A673 (cell line): Measurements from ENCODE around the gene SDK1. TPM values are rescaled to one million over a fixed set of nuclear protein-coding genes. Genes with fewer than 3 reads are reported as not detected.

Experiments used
- BruUV-seq: library from RNA; stranded (reverse); fragments of 400-500 nt; replicated peaks from 2 replicates; lab custom pipeline; 2021; lab: Mats Ljungman, UMichigan
- CTCF ChIA-PET: fragments of 300-600 bp; sonication (Branson Sonifier 250); formaldehyde crosslinking; loops from one replicate; lab custom pipeline; 2022; ENCODE audit warnings: antibody characterized with exemption; lab: Charles Lee
- POLR2A ChIA-PET: fragments of 300-600 bp; sonication (Branson Sonifier 250); formaldehyde crosslinking; loops from one replicate; lab custom pipeline; 2022; ENCODE audit warnings: antibody characterized with exemption; ENCODE audit not compliant: low non-redundant PET; lab: Charles Lee
- DNase-seq: peaks from one replicate; pipeline ENCODE4 v3.0.0-alpha.2; 2015; ENCODE audit warnings: low spot score
- H3K27ac ChIP-seq: fragments of 200-600 bp; sonication (generic); 2 replicates; pipeline ENCODE4 v1.5.1; 2016; ENCODE audit warnings: mixed run types, low read depth, mild to moderate bottlenecking, mixed read lengths, antibody characterized with exemption, low read length; ENCODE audit not compliant: poor library complexity, severe bottlenecking
- H3K27me3 ChIP-seq: fragments of 200-600 bp; sonication (generic); replicated peaks from 2 replicates; pipeline ENCODE4 v1.6.1; 2017; ENCODE audit warnings: mixed run types, low read depth, mild to moderate bottlenecking, mixed read lengths, antibody characterized with exemption, low read length; ENCODE audit not compliant: insufficient read depth, poor library complexity
- H3K36me3 ChIP-seq: fragments of 200-600 bp; sonication (generic); 2 replicates; pipeline ENCODE4 v1.6.1; 2016; ENCODE audit warnings: mixed run types, mild to moderate bottlenecking, mixed read lengths, antibody characterized with exemption, low read length; ENCODE audit not compliant: insufficient read depth, poor library complexity, severe bottlenecking
- H3K4me1 ChIP-seq: fragments of 200-600 bp; sonication (generic); 2 replicates; pipeline ENCODE4 v1.6.1; 2017; ENCODE audit warnings: mixed run types, mild to moderate bottlenecking, mixed read lengths, antibody characterized with exemption, low read length; ENCODE audit not compliant: insufficient read depth, poor library complexity, severe bottlenecking
- H3K4me3 ChIP-seq: fragments of 200-600 bp; sonication (generic); 2 replicates; pipeline ENCODE4 v1.5.1; 2016; ENCODE audit warnings: low read depth, mixed run types, mild to moderate bottlenecking, mixed read lengths, low read length; ENCODE audit not compliant: poor library complexity, severe bottlenecking
- H3K9me3 ChIP-seq: fragments of 200-600 bp; sonication (generic); 2 replicates; pipeline ENCODE4 v1.6.1; 2016; ENCODE audit warnings: mixed run types, low read depth, mild to moderate bottlenecking, mixed read lengths, antibody characterized with exemption, low read length; ENCODE audit not compliant: poor library complexity, severe bottlenecking
- EZH2 ChIP-seq: fragments of 200-600 bp; sonication (generic); IDR thresholded peaks from 2 replicates; pipeline ENCODE4 v1.6.1; 2017; ENCODE audit warnings: borderline replicate concordance, low read depth, mild to moderate bottlenecking, mixed read lengths, antibody characterized with exemption, low read length; ENCODE audit not compliant: poor library complexity, severe bottlenecking
- intact Hi-C: fragments of 100-400 bp; cut with micrococcal nuclease; formaldehyde crosslinking; loops from one replicate; pipeline ENCODE4 v1.10.0; 2022; ENCODE audit not compliant: unreplicated experiment
- total RNA-seq: library from RNA; stranded (reverse); gene quantifications from 2 replicates; pipeline ENCODE4 v1.2.3, GENCODE V29; 2021
- TF ChIP-seq, protein P1 (sequence below): fragments of 300-800, 200-600 bp; sonication (generic); conservative IDR thresholded peaks from 2 replicates; pipeline ENCODE4 v1.5.1; 2017; ENCODE audit warnings: low read depth, mild to moderate bottlenecking, antibody characterized with exemption, low read length, moderate library complexity, mixed read lengths

SDK1 gene
- total RNA-seq, 1 experiment from 2014 or later = 14.7 TPM

DNA sequence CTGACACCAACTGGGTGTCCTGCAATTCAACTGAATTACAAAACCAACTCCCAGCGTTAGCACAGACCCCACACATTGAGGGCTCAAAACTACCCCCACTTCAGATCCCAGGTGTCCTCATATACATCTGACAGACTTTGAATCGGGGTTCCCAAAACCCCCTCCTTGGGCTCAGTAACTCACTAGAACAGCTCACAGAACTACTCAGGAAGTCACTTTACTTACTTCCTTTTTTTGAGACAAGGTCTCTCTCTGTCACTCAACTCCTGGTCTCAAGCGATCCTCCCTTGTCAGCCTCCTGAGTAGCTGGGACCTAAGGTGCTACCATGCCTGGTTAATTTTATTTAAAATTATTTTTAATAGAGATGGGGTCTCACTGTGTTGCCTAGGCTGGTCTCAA, 456.0 kb downstream of the SDK1 start:
- H3K4me1 ChIP-seq = peaks cover 7% of the 10 kb centered on the region
- H3K36me3 ChIP-seq = no peaks in the 10 kb centered on the region
- H3K4me3 ChIP-seq = no peak overlapping the region
- BruUV-seq = no TSS peak
- no peaks in the 10 kb centered on the region for H3K9me3 ChIP-seq
- CTCF ChIA-PET = no interaction called here
- DNase-seq = no peak
- H3K27me3 ChIP-seq = no peaks in the 10 kb centered on the region
- H3K27ac ChIP-seq = no peak overlapping the region
- POLR2A ChIA-PET = no interaction called here
- TF ChIP-seq, protein P1, sequence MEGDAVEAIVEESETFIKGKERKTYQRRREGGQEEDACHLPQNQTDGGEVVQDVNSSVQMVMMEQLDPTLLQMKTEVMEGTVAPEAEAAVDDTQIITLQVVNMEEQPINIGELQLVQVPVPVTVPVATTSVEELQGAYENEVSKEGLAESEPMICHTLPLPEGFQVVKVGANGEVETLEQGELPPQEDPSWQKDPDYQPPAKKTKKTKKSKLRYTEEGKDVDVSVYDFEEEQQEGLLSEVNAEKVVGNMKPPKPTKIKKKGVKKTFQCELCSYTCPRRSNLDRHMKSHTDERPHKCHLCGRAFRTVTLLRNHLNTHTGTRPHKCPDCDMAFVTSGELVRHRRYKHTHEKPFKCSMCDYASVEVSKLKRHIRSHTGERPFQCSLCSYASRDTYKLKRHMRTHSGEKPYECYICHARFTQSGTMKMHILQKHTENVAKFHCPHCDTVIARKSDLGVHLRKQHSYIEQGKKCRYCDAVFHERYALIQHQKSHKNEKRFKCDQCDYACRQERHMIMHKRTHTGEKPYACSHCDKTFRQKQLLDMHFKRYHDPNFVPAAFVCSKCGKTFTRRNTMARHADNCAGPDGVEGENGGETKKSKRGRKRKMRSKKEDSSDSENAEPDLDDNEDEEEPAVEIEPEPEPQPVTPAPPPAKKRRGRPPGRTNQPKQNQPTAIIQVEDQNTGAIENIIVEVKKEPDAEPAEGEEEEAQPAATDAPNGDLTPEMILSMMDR = no peak
- TF ChIP-seq EZH2 = no peak
- intact Hi-C loops = no loop called here

DNA sequence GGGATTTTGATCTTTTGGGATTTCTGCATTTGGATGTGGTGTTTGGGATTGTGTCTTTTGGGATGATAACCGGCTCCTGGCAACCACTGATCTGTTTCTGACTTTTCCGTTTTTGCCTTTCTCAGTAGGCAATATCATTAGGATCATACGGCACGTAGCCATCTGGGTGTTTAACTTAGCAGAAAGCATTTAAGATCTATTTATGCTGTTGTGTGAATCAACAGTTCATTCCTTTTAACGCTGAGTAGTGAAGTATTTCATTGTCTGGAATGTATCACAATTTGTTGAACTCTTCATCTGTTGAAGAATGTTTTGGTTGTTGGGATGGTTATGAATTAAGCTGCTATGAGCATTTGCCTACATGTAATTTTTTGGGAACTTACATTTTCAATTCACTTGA, 459.6 kb downstream of the SDK1 start:
- no peaks in the 10 kb centered on the region for H3K27me3 ChIP-seq
- no peaks in the 10 kb centered on the region for H3K4me1 ChIP-seq
- no peak overlapping the region for H3K27ac ChIP-seq
- ChIA-PET CTCF (no interaction called here), POLR2A (no interaction called here)
- no peak for TF ChIP-seq EZH2
- TF ChIP-seq, protein P1 = no peak
- DNase-seq = no peak
- no peaks in the 10 kb centered on the region for H3K36me3 ChIP-seq
- no TSS peak for BruUV-seq
- intact Hi-C loops = no loop called here
- H3K9me3 ChIP-seq = no peaks in the 10 kb centered on the region
- no peak overlapping the region for H3K4me3 ChIP-seq

DNA sequence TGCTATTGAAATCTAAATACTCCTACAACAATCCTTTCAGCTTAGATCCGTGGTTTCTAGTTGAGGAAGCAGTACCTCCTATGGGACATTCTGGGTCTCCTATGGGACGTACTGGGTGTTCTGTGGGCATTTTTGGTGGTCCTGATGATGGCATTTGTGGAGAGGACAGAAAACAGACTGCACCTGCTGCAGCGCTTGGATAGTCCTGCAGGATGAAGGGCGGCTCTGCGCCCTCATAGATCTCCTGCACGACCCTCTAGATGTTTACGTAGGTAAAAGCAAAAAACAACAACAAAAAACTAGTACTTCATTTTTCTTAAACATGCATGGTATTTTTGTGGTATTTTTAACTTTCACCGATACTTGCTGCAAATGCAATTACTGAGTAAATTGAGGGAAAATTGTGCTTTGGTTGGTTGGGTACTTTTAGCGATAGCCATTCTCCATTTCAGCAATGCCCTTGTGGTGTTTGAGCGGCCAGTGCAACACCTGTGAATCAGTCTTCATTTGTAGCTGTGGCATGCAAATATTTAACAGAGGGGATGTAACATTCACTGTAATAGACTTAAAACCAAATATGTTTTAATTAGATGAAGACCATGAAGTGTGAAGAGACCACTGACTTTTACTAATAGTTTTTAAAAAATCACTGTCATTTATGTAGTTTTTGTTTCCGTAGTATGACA, 461.2 kb downstream of the SDK1 start:
- no peak overlapping the region for H3K4me3 ChIP-seq
- H3K27me3 ChIP-seq = no peaks in the 10 kb centered on the region
- no peak for DNase-seq
- POLR2A ChIA-PET = no interaction called here
- TF ChIP-seq, protein P1 = no peak
- no peak for TF ChIP-seq EZH2
- no peaks in the 10 kb centered on the region for H3K4me1 ChIP-seq
- no peaks in the 10 kb centered on the region for H3K9me3 ChIP-seq
- intact Hi-C loops = no loop called here
- H3K27ac ChIP-seq = no peak overlapping the region
- no peaks in the 10 kb centered on the region for H3K36me3 ChIP-seq
- no TSS peak for BruUV-seq
- CTCF ChIA-PET = no interaction called here
